ENCODE measurements around the gene ADAM23. TPM values are rescaled to one million over a fixed set of nuclear protein-coding genes. Genes with fewer than 3 reads are reported as not detected.

The ADAM23 gene
- total RNA-seq, 2 donors from 2014 or later: 4.5 to 6.4 TPM

DNA sequence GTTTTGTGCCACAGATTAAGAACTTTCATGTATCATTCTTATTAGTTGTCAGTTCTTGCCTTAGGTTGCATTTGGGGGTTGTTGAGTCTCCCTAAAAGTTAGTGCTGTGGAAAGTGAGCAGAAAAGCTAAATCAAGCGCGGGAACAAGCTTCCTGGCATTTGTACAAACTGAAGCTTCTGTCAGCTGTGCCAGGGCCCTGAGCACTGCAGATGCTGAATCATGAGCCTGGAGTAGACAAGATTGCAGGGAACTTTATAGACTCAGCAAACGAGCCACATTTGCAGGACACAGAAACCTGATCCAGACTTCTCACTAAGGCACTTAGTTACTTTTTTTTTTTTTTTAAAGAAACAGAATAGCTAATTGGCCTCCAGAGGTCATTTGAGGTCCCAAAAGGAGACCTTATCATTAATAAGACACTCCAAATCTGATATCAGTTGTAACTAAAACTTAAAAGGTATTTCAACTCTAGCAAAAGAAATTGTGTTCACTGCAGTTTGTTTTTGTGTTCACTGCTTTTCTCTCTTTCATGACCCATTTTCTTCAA is 88.7 kb downstream of the ADAM23 start:
- Histone ChIP-seq H3K4me3 (no peak overlapping the region), H3K27me3 (replicated peaks; ENCODE audit: insufficient read depth) (no peaks in the 10 kb centered on the region), H3K9me3 (no peaks in the 10 kb centered on the region), H3K27ac (no peak overlapping the region), H3K4me1 (ENCODE audit: control insufficient read depth in 1 of 2, low read depth in 2 of 2) (no peaks in the 10 kb centered on the region), H3K36me3 (no peaks in the 10 kb centered on the region)
- TF ChIP-seq, protein P1, sequence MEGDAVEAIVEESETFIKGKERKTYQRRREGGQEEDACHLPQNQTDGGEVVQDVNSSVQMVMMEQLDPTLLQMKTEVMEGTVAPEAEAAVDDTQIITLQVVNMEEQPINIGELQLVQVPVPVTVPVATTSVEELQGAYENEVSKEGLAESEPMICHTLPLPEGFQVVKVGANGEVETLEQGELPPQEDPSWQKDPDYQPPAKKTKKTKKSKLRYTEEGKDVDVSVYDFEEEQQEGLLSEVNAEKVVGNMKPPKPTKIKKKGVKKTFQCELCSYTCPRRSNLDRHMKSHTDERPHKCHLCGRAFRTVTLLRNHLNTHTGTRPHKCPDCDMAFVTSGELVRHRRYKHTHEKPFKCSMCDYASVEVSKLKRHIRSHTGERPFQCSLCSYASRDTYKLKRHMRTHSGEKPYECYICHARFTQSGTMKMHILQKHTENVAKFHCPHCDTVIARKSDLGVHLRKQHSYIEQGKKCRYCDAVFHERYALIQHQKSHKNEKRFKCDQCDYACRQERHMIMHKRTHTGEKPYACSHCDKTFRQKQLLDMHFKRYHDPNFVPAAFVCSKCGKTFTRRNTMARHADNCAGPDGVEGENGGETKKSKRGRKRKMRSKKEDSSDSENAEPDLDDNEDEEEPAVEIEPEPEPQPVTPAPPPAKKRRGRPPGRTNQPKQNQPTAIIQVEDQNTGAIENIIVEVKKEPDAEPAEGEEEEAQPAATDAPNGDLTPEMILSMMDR (IDR thresholded peaks at IDR 0.05): no peak
- DNase-seq (ENCODE audit: low spot score) (no peak), ATAC-seq (ENCODE audit: insufficient number of reproducible peaks, low FRiP score, low read depth) (no peak)

DNA sequence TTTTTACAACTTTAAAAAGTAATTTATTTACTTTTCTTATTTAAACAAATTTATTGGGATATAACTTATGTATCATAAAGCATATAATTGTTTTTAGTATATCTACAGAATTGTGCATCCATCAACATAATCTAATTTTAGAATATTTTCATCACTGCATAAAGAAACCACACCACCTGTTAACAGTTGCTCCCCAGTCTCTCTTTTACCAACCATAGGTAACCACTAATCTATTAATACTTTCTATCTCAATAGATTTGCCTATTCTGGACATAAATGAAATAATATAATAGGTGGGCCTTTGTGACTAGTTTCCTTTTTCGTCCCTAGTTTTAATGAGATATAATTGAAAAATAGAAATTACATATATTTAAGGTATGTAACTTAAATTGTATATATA is 90.6 kb downstream of the ADAM23 start:
- Histone ChIP-seq H3K27ac (no peak overlapping the region), H3K4me3 (no peak overlapping the region), H3K27me3 (replicated peaks; ENCODE audit: insufficient read depth) (no peaks in the 10 kb centered on the region), H3K36me3 (no peaks in the 10 kb centered on the region), H3K9me3 (no peaks in the 10 kb centered on the region), H3K4me1 (ENCODE audit: control insufficient read depth in 1 of 2, low read depth in 2 of 2) (no peaks in the 10 kb centered on the region)
- TF ChIP-seq, protein P1 (IDR thresholded peaks at IDR 0.05): no peak
- no peak for DNase-seq (ENCODE audit: low spot score)
- no peak for ATAC-seq (ENCODE audit: insufficient number of reproducible peaks, low FRiP score, low read depth)

DNA sequence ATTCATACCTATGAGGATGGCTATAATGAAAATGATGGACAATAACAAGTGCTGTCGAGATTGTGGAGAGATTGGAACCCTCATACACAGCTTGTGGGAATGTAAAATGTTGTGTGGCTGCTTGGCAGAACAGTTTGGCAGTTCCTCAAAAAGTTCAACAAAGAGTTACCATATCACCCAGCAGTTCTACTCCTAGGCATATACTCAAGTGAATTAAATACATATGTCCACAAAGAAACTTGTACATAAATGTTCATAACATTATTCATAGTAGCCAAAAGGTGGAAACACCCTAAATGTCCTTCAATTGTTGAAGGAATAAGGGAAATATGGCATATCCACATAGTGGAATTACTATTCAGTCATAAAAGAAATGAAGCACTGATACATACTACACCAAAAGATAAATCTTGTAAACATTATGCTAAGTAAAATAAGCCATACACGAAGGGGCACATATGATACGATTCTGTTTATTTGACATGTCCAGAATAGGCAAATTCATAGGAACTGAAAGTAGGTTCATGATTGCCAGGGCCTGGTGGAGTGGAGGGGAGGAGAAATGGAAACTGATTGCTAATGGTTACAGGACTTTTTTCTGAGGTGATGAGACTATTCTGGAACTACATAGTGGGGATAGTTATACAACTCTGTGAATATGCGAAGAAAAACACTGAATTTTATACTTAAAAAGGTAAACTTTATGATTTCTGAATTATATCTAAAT is 92.1 kb downstream of the ADAM23 start:
- no peak overlapping the region for H3K4me3 ChIP-seq
- H3K9me3 ChIP-seq: no peaks in the 10 kb centered on the region
- H3K36me3 ChIP-seq: no peaks in the 10 kb centered on the region
- no peak overlapping the region for H3K27ac ChIP-seq
- no peaks in the 10 kb centered on the region for H3K27me3 ChIP-seq (replicated peaks; ENCODE audit: insufficient read depth)
- ATAC-seq (ENCODE audit: insufficient number of reproducible peaks, low FRiP score, low read depth) (no peak), DNase-seq (ENCODE audit: low spot score) (no peak)
- TF ChIP-seq, protein P1 (IDR thresholded peaks at IDR 0.05): no peak
- no peaks in the 10 kb centered on the region for H3K4me1 ChIP-seq (ENCODE audit: control insufficient read depth in 1 of 2, low read depth in 2 of 2)

DNA sequence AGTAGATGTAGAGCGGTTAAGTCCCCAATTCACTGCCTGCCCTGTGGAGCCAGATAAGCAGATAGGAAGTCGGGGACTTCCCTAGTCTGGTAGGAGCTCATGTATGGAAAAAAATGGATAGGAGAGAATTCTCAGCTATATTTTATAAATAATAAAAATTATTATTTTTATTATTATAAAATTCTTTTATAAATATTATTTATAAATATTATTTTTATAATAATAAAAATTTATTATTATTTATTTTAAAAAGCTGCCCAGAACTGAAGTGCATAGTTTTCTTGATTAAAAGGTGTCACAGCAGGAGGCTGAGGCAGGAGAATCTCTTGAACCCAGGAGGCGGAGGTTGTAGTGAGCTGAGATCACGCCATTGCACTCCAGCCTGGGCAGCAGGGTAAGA is 97.4 kb downstream of the ADAM23 start:
- no peaks in the 10 kb centered on the region for H3K9me3 ChIP-seq
- DNase-seq (ENCODE audit: low spot score) (no peak), ATAC-seq (ENCODE audit: insufficient number of reproducible peaks, low FRiP score, low read depth) (no peak)
- no peak overlapping the region for H3K4me3 ChIP-seq
- no peaks in the 10 kb centered on the region for H3K4me1 ChIP-seq (ENCODE audit: control insufficient read depth in 1 of 2, low read depth in 2 of 2)
- H3K36me3 ChIP-seq: no peaks in the 10 kb centered on the region
- no peaks in the 10 kb centered on the region for H3K27me3 ChIP-seq (replicated peaks; ENCODE audit: insufficient read depth)
- TF ChIP-seq, protein P1 (IDR thresholded peaks at IDR 0.05): no peak
- no peak overlapping the region for H3K27ac ChIP-seq

DNA sequence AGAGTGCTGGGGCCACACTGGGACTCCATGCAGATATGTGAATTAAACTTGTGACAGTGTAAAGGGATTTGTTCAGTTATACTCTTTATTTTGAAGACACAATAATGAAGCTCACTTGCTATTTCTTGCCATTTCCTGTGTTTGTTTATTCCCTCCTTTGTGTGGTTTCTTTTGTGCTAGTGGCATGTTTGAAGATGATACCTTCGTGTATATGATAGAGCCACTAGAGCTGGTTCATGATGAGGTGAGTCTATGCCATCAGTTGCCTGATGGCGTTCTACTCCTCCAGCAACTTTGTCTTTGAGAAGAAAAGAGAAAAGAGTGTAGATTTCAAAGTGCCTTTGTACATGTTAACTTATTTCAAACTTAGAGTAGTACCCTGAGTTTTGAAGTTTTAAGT is 99.7 kb downstream of the ADAM23 start:
- ATAC-seq (ENCODE audit: insufficient number of reproducible peaks, low FRiP score, low read depth) (no peak), DNase-seq (ENCODE audit: low spot score) (no peak)
- TF ChIP-seq, protein P1 (IDR thresholded peaks at IDR 0.05): no peak
- no peaks in the 10 kb centered on the region for H3K4me1 ChIP-seq (ENCODE audit: control insufficient read depth in 1 of 2, low read depth in 2 of 2)
- no peak overlapping the region for H3K4me3 ChIP-seq
- no peaks in the 10 kb centered on the region for H3K36me3 ChIP-seq
- no peak overlapping the region for H3K27ac ChIP-seq
- H3K9me3 ChIP-seq: no peaks in the 10 kb centered on the region
- no peaks in the 10 kb centered on the region for H3K27me3 ChIP-seq (replicated peaks; ENCODE audit: insufficient read depth)

Measured in thoracic aorta (tissue), 2 donors.